OCI-LY1 (cell line): ENCODE data around the gene ABCC3.

ENCODE experiments used
- H2AFZ ChIP-seq: fragments of 200-600 bp; sonication (generic), shearing (Covaris generic); 2 replicates; pipeline ENCODE4 v1.6.0; 2014; ENCODE audit warnings: antibody characterized with exemption, mild to moderate bottlenecking, low read length
- H3F3A ChIP-seq: fragments of 200-600 bp; sonication (generic), shearing (Covaris generic); 2 replicates; pipeline ENCODE4 v1.6.0; 2014; ENCODE audit warnings: mild to moderate bottlenecking, antibody characterized with exemption, low read length, moderate library complexity; ENCODE audit not compliant: insufficient read depth
- H3K27ac ChIP-seq: fragments of 200-600 bp; sonication (generic); 2 replicates; pipeline ENCODE4 v1.5.1; 2014; ENCODE audit warnings: low read length, mixed run types, mild to moderate bottlenecking, low read depth; ENCODE audit not compliant: poor library complexity, severe bottlenecking
- H3K27me3 ChIP-seq: fragments of 200-600 bp; sonication (generic); 2 replicates; pipeline ENCODE4 v1.6.0; 2014; ENCODE audit warnings: antibody characterized with exemption, mild to moderate bottlenecking, low read length, moderate library complexity; ENCODE audit not compliant: insufficient read depth
- H3K36me3 ChIP-seq: fragments of 200-600 bp; sonication (generic); 2 replicates; pipeline ENCODE4 v1.6.1; 2014; ENCODE audit warnings: mild to moderate bottlenecking, antibody characterized with exemption, low read length, moderate library complexity, mixed read lengths; ENCODE audit not compliant: insufficient read depth
- H3K4me1 ChIP-seq: fragments of 200-600 bp; sonication (generic); 2 replicates; pipeline ENCODE4 v1.5.1; 2014; ENCODE audit warnings: mild to moderate bottlenecking, low read length, moderate library complexity; ENCODE audit not compliant: insufficient read depth, severe bottlenecking
- H3K4me2 ChIP-seq: fragments of 200-600 bp; sonication (generic), shearing (Covaris generic); 2 replicates; pipeline ENCODE4 v1.6.1; 2014; ENCODE audit warnings: low read length
- H3K4me3 ChIP-seq: fragments of 200-600 bp; sonication (generic); 2 replicates; pipeline ENCODE4 v1.5.1; 2014; ENCODE audit warnings: low read length, low read depth, mild to moderate bottlenecking, mixed read lengths; ENCODE audit not compliant: poor library complexity, severe bottlenecking
- H3K79me2 ChIP-seq: fragments of 200-600 bp; shearing (Covaris generic); 2 replicates; pipeline ENCODE4 v1.6.1; 2016; ENCODE audit warnings: mixed run types, low read length, mixed read lengths; ENCODE audit not compliant: insufficient read depth
- H3K9ac ChIP-seq: fragments of 200-600 bp; sonication (generic), shearing (Covaris generic); 2 replicates; pipeline ENCODE4 v1.6.1; 2014; ENCODE audit warnings: mild to moderate bottlenecking, low read length, mixed read lengths
- H3K9me2 ChIP-seq: fragments of 200-600 bp; sonication (generic), shearing (Covaris generic); 2 replicates; pipeline ENCODE4 v1.6.1; 2014; ENCODE audit warnings: low read depth, mild to moderate bottlenecking, low read length, mixed read lengths
- H3K9me3 ChIP-seq: fragments of 200-600 bp; shearing (Covaris generic); 2 replicates; pipeline ENCODE4 v1.6.1; 2014; ENCODE audit warnings: low read length, mixed read lengths
- H4K20me1 ChIP-seq: fragments of 200-600 bp; sonication (generic), shearing (Covaris generic); 2 replicates; pipeline ENCODE4 v1.6.0; 2016; ENCODE audit warnings: mild to moderate bottlenecking, low read length; ENCODE audit not compliant: insufficient read depth
- EZH2 ChIP-seq: fragments of 200-600 bp; sonication (generic), shearing (Covaris generic); IDR thresholded peaks from 2 replicates; pipeline ENCODE4 v1.8.0; 2017; ENCODE audit warnings: borderline replicate concordance, mixed run types, mild to moderate bottlenecking, antibody characterized with exemption, low read length, moderate library complexity, mixed read lengths
- TF ChIP-seq, protein P1 (sequence below): fragments of 200-600 bp; sonication (generic), shearing (Covaris generic); IDR thresholded peaks from 2 replicates; pipeline ENCODE4 v1.5.1; 2017; ENCODE audit warnings: mild to moderate bottlenecking, antibody characterized with exemption, low read length, moderate library complexity, mixed read lengths

Gene ABCC3

DNA sequence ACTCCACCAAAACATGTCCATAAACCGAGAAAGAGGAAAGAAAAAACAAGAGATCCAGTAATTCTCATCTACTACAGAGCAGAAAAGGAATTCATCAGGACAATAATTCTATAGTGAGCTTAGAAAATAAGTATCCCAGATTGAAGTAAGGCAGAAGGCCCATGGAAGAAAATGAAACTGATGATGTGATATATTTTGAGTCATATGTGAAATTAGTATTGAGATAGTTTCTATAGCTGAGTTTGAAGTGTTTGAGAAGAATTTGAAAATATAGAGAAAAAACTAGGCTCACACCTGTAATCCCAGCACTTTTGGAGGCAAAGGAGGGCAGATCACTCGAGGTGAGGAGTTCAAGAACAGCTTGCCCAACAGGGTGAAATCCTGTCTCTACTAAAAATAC, 104.4 kb downstream of the ABCC3 start:
- Histone ChIP-seq H3K9me3 (no peaks in the 10 kb centered on the region), H3K27me3 (no peaks in the 10 kb centered on the region), H4K20me1 (peaks cover 6% of the 10 kb centered on the region; the same call in 1 of the 2 replicates), H3K9me2 (no peaks in the 10 kb centered on the region), H3K27ac (no peak overlapping the region), H3K79me2 (peaks cover 47% of the 10 kb centered on the region), H3K4me3 (no peak overlapping the region), H2AFZ (no peak overlapping the region), H3K9ac (no peak overlapping the region), H3K4me1 (no peaks in the 10 kb centered on the region), H3K36me3 (peaks cover 76% of the 10 kb centered on the region), H3F3A (no peaks in the 10 kb centered on the region), H3K4me2 (no peak overlapping the region)
- TF ChIP-seq, protein P1, sequence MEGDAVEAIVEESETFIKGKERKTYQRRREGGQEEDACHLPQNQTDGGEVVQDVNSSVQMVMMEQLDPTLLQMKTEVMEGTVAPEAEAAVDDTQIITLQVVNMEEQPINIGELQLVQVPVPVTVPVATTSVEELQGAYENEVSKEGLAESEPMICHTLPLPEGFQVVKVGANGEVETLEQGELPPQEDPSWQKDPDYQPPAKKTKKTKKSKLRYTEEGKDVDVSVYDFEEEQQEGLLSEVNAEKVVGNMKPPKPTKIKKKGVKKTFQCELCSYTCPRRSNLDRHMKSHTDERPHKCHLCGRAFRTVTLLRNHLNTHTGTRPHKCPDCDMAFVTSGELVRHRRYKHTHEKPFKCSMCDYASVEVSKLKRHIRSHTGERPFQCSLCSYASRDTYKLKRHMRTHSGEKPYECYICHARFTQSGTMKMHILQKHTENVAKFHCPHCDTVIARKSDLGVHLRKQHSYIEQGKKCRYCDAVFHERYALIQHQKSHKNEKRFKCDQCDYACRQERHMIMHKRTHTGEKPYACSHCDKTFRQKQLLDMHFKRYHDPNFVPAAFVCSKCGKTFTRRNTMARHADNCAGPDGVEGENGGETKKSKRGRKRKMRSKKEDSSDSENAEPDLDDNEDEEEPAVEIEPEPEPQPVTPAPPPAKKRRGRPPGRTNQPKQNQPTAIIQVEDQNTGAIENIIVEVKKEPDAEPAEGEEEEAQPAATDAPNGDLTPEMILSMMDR = no peak
- no peak for TF ChIP-seq EZH2
